MM.1S (cell line): ENCODE measurements around the gene SHOC2.

Source experiments
- EZH2 ChIP-seq: fragments of 300-600 bp; sonication (generic); optimal IDR thresholded peaks from 2 replicates; pipeline ENCODE3; 2017; ENCODE audit warnings: low read depth, mild to moderate bottlenecking, antibody characterized with exemption, low read length, mixed read lengths
- EZH2phosphoT487 ChIP-seq: fragments of 300-600 bp; sonication (generic); IDR thresholded peaks from 2 replicates; pipeline ENCODE4 v1.6.1; 2018; ENCODE audit warnings: antibody characterized with exemption, low read length
- TF ChIP-seq, protein P1 (sequence below): fragments of 300-600 bp; sonication (generic); IDR thresholded peaks from 2 replicates; pipeline ENCODE4 v1.5.1; 2016; ENCODE audit warnings: antibody characterized with exemption, low read length, mixed read lengths

DNA sequence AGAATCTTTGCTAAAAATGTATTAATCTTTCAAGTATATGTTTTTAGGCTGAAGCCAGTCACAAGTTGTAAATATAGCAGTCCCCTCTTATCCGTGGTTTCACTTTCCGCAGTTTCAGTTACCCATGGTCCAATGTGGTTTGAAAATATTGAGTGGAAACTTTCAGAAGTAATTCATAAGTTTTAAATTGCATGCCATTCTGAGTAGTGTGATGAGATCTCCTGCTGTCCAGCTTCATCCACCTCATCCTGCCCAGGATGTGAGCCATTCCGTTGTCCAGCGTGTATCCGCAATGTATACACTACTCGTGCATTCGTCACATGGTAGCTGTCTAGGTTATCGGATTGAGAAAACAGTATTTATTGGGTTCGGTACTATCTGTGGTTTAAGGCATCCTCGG lies 35.5 kb upstream of the SHOC2 start:
- TF ChIP-seq, protein P1, sequence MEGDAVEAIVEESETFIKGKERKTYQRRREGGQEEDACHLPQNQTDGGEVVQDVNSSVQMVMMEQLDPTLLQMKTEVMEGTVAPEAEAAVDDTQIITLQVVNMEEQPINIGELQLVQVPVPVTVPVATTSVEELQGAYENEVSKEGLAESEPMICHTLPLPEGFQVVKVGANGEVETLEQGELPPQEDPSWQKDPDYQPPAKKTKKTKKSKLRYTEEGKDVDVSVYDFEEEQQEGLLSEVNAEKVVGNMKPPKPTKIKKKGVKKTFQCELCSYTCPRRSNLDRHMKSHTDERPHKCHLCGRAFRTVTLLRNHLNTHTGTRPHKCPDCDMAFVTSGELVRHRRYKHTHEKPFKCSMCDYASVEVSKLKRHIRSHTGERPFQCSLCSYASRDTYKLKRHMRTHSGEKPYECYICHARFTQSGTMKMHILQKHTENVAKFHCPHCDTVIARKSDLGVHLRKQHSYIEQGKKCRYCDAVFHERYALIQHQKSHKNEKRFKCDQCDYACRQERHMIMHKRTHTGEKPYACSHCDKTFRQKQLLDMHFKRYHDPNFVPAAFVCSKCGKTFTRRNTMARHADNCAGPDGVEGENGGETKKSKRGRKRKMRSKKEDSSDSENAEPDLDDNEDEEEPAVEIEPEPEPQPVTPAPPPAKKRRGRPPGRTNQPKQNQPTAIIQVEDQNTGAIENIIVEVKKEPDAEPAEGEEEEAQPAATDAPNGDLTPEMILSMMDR: no peak
- no peak for TF ChIP-seq EZH2
- no peak for TF ChIP-seq EZH2phosphoT487
